ENCODE data around the gene FAT4. TPM values are rescaled to one million over a fixed set of nuclear protein-coding genes. Genes with fewer than 3 reads are reported as not detected.

FAT4 gene
- total and polyA plus RNA-seq, 2 donors = 0.94 to 2.7 TPM

DNA sequence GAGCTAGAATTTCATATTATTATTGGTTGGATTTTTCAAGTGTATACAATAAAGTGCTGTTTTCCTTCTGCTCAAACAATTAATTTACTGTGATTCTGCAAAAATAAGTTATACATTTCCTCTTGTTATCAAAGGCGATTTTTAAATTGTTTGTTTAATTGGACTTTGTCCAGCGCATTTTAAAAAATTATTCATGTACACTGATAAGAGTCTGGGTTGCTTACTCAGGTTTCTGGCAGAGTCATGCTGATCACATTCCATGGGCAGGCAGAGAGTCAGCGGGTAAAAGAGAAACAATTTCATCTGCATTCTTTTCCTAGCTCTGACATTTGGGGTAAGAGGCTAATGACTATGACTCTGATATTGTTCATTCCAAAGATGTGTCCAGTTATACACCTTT, 8.9 kb downstream of the FAT4 start:
- H3K4me3 ChIP-seq (ENCODE audit: low read length in 2 of 2) = no peak overlapping the region
- no peak for DNase-seq (ENCODE audit: low read depth in 6 of 9, low spot score in 9 of 9)
- WGBS = 91% methylated on average over 3 of the region's 3 CpGs

DNA sequence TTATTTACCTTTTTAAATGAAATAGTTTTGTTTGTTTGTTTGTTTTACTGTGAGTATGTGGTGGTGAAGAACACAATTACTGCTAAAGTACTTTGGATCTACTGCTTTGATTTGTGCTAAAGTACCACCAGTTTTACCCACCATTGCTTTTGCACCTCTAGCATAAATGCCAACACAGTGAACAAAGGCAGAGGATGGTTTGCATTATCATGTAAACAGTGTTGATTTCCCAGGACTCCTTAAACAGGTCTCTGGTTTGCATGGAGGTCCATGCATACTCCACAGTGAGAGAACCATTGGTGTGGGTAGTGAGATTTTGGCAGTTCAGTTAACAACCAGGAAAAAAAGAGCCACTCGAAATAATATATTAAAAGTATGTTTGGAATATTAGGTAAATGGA, 11.0 kb downstream of the FAT4 start:
- H3K9me3 ChIP-seq (ENCODE audit: control insufficient read depth in 2 of 2, insufficient read depth in 1 of 2, low read length in 1 of 2) = no peaks in the 10 kb centered on the region
- 92% methylated on average over 1 of the region's 1 CpG for WGBS

More for the DNA sequence above, 8.9 kb downstream of the FAT4 start:
- Histone ChIP-seq H3K9me3 (ENCODE audit: control insufficient read depth in 2 of 2, insufficient read depth in 1 of 2, low read length in 1 of 2) (no peaks in the 10 kb centered on the region), H3K36me3 (ENCODE audit: control insufficient read depth in 2 of 2, insufficient read depth in 2 of 2, low read length in 1 of 2) (no peaks in the 10 kb centered on the region), H3K27me3 (ENCODE audit: control insufficient read depth in 2 of 2, insufficient read depth in 1 of 2, low read length in 1 of 2) (no peaks in the 10 kb centered on the region), H3K4me1 (ENCODE audit: control insufficient read depth in 2 of 2, insufficient read depth in 2 of 2, low read length in 2 of 2) (no peaks in the 10 kb centered on the region), H3K27ac (ENCODE audit: low read depth in 1 of 2, low read length in 1 of 2) (no peak overlapping the region)

DNA sequence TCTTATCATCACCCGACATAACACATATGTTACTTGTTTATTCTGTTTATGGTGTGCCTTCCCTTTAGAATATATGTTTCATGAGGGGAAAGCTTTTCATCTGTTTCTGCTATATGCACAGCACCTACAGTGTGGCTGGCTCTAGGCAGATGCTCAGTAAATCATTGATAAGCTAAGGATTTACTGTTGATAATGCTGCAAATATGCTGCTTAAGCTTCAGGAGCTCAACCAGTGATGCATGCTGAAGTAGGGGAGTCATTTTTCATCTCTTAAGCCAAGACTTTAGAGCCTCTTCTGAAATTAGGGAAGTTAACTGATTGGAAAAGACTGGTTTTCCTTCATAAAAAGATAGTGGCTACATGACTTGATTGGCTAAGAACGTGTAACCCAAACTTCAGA, 16.4 kb downstream of the FAT4 start:
- 96% methylated on average over 2 of the region's 2 CpGs for WGBS
- no peaks in the 10 kb centered on the region for H3K36me3 ChIP-seq (ENCODE audit: control insufficient read depth in 2 of 2, insufficient read depth in 2 of 2, low read length in 1 of 2)
- H3K27me3 ChIP-seq (ENCODE audit: control insufficient read depth in 2 of 2, insufficient read depth in 1 of 2, low read length in 1 of 2) = no peaks in the 10 kb centered on the region
- DNase-seq (ENCODE audit: low read depth in 6 of 9, low spot score in 9 of 9) = no peak
- H3K4me1 ChIP-seq (ENCODE audit: control insufficient read depth in 2 of 2, insufficient read depth in 2 of 2, low read length in 2 of 2) = no peaks in the 10 kb centered on the region
- no peaks in the 10 kb centered on the region for H3K9me3 ChIP-seq (ENCODE audit: control insufficient read depth in 2 of 2, insufficient read depth in 1 of 2, low read length in 1 of 2)
- H3K27ac ChIP-seq (ENCODE audit: low read depth in 1 of 2, low read length in 1 of 2) = no peak overlapping the region
- no peak overlapping the region for H3K4me3 ChIP-seq (ENCODE audit: low read length in 2 of 2)

More for the DNA sequence above, 11.0 kb downstream of the FAT4 start:
- no peak for DNase-seq (ENCODE audit: low read depth in 6 of 9, low spot score in 9 of 9)
- H3K27me3 ChIP-seq (ENCODE audit: control insufficient read depth in 2 of 2, insufficient read depth in 1 of 2, low read length in 1 of 2) = no peaks in the 10 kb centered on the region
- no peaks in the 10 kb centered on the region for H3K36me3 ChIP-seq (ENCODE audit: control insufficient read depth in 2 of 2, insufficient read depth in 2 of 2, low read length in 1 of 2)
- no peaks in the 10 kb centered on the region for H3K4me1 ChIP-seq (ENCODE audit: control insufficient read depth in 2 of 2, insufficient read depth in 2 of 2, low read length in 2 of 2)
- H3K4me3 ChIP-seq (ENCODE audit: low read length in 2 of 2) = no peak overlapping the region
- no peak overlapping the region for H3K27ac ChIP-seq (ENCODE audit: low read depth in 1 of 2, low read length in 1 of 2)

DNA sequence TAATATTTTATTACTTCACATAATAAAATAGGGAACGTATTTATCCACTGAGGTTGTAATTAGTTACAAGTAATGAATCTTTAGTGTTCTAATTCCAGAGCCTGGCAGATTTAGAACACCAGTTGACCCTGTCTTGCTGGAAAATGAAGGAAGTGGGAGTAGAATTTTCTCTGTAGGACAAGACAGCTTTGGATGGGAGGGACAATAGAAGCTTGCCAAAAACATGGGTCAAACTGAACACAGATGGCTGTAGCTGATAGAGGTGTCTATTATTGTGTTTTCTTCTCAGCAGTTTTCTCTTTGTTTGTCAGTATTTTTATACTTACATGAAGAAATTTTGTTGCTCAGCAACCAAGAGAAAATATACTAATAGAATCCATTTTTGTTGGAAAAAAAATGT, 20.2 kb downstream of the FAT4 start:
- 93% methylated on average over 1 of the region's 1 CpG for WGBS
- Histone ChIP-seq H3K27me3 (ENCODE audit: control insufficient read depth in 2 of 2, insufficient read depth in 1 of 2, low read length in 1 of 2) (no peaks in the 10 kb centered on the region), H3K4me1 (ENCODE audit: control insufficient read depth in 2 of 2, insufficient read depth in 2 of 2, low read length in 2 of 2) (no peaks in the 10 kb centered on the region), H3K9me3 (ENCODE audit: control insufficient read depth in 2 of 2, insufficient read depth in 1 of 2, low read length in 1 of 2) (no peaks in the 10 kb centered on the region), H3K4me3 (ENCODE audit: low read length in 2 of 2) (no peak overlapping the region), H3K36me3 (ENCODE audit: control insufficient read depth in 2 of 2, insufficient read depth in 2 of 2, low read length in 1 of 2) (no peaks in the 10 kb centered on the region), H3K27ac (ENCODE audit: low read depth in 1 of 2, low read length in 1 of 2) (no peak overlapping the region)
- DNase-seq (ENCODE audit: low read depth in 6 of 9, low spot score in 9 of 9) = no peak

DNA sequence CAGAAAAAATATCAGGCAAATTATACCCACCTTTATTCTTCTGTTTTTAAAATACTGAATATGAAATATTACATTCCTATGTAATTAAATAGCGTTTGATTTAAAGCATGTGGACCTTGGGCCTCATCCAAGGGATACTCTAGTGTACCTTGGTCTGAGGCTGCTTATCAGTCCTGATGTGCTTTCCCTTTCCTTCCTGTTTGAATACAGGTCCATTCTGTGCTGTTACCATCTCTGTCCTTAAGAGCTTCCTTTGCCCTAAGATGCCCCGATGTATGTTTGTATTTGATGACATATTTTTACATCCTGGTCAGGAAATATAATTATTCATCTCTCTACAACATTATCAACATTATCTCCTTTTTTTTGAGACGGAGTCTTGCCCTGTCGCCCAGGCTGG, 24.1 kb downstream of the FAT4 start:
- H3K4me3 ChIP-seq (ENCODE audit: low read length in 2 of 2) = no peak overlapping the region
- no peaks in the 10 kb centered on the region for H3K4me1 ChIP-seq (ENCODE audit: control insufficient read depth in 2 of 2, insufficient read depth in 2 of 2, low read length in 2 of 2)
- H3K27me3 ChIP-seq (ENCODE audit: control insufficient read depth in 2 of 2, insufficient read depth in 1 of 2, low read length in 1 of 2) = no peaks in the 10 kb centered on the region
- H3K27ac ChIP-seq (ENCODE audit: low read depth in 1 of 2, low read length in 1 of 2) = no peak overlapping the region
- no peaks in the 10 kb centered on the region for H3K9me3 ChIP-seq (ENCODE audit: control insufficient read depth in 2 of 2, insufficient read depth in 1 of 2, low read length in 1 of 2)
- WGBS = 82% methylated on average over 4 of the region's 4 CpGs
- DNase-seq (ENCODE audit: low read depth in 6 of 9, low spot score in 9 of 9) = no peak
- H3K36me3 ChIP-seq (ENCODE audit: control insufficient read depth in 2 of 2, insufficient read depth in 2 of 2, low read length in 1 of 2) = no peaks in the 10 kb centered on the region

DNA sequence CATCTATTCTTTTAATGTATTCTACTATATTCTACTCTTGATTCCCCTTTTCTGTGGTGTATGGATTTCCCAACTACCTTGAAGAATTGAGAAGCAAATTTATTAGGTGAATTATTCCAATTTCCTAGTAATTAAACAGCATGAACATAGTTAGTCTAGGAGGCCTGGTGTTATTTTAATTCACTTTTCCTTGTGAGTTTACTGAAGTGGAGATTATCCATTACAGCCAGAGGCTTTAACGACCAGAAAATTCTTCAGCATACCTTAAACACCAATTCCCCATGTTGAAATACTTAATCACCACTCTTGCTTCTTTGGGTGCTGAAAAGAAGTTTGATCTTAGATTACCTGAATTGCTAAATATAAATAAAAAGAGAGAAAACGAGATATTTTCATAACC, 29.4 kb downstream of the FAT4 start:
- WGBS = 84% methylated on average over 2 of the region's 2 CpGs

DNA sequence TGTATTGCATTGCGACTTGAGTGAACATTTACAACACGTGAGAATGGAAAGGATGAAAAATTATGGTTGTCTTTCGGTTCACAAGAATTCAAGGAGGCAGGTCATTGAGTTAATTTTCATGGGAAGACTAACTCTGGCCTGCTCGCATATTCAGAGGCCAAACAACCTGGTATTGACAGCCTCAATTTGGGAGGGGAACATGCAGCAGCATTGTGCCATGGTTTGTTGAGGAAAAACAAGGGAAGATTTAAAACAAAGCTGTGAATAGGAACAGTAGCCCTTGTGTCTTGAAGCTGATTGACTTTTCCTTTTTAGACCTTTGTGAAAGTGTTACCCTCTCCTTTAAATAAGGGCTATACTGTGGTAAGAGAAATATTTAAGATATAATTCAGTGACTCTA, 31.9 kb downstream of the FAT4 start:
- WGBS = 95% methylated on average over 4 of the region's 4 CpGs
- Histone ChIP-seq H3K4me1 (ENCODE audit: control insufficient read depth in 2 of 2, insufficient read depth in 2 of 2, low read length in 2 of 2) (no peaks in the 10 kb centered on the region), H3K27ac (ENCODE audit: low read depth in 1 of 2, low read length in 1 of 2) (no peak overlapping the region), H3K9me3 (ENCODE audit: control insufficient read depth in 2 of 2, insufficient read depth in 1 of 2, low read length in 1 of 2) (no peaks in the 10 kb centered on the region), H3K4me3 (ENCODE audit: low read length in 2 of 2) (no peak overlapping the region), H3K27me3 (ENCODE audit: control insufficient read depth in 2 of 2, insufficient read depth in 1 of 2, low read length in 1 of 2) (no peaks in the 10 kb centered on the region), H3K36me3 (ENCODE audit: control insufficient read depth in 2 of 2, insufficient read depth in 2 of 2, low read length in 1 of 2) (no peaks in the 10 kb centered on the region)
- no peak for DNase-seq (ENCODE audit: low read depth in 6 of 9, low spot score in 9 of 9)

More for the DNA sequence above, 29.4 kb downstream of the FAT4 start:
- Histone ChIP-seq H3K9me3 (ENCODE audit: control insufficient read depth in 2 of 2, insufficient read depth in 1 of 2, low read length in 1 of 2) (no peaks in the 10 kb centered on the region), H3K36me3 (ENCODE audit: control insufficient read depth in 2 of 2, insufficient read depth in 2 of 2, low read length in 1 of 2) (no peaks in the 10 kb centered on the region), H3K27me3 (ENCODE audit: control insufficient read depth in 2 of 2, insufficient read depth in 1 of 2, low read length in 1 of 2) (no peaks in the 10 kb centered on the region), H3K27ac (ENCODE audit: low read depth in 1 of 2, low read length in 1 of 2) (no peak overlapping the region), H3K4me3 (ENCODE audit: low read length in 2 of 2) (no peak overlapping the region), H3K4me1 (ENCODE audit: control insufficient read depth in 2 of 2, insufficient read depth in 2 of 2, low read length in 2 of 2) (no peaks in the 10 kb centered on the region)
- DNase-seq (ENCODE audit: low read depth in 6 of 9, low spot score in 9 of 9) = no peak

DNA sequence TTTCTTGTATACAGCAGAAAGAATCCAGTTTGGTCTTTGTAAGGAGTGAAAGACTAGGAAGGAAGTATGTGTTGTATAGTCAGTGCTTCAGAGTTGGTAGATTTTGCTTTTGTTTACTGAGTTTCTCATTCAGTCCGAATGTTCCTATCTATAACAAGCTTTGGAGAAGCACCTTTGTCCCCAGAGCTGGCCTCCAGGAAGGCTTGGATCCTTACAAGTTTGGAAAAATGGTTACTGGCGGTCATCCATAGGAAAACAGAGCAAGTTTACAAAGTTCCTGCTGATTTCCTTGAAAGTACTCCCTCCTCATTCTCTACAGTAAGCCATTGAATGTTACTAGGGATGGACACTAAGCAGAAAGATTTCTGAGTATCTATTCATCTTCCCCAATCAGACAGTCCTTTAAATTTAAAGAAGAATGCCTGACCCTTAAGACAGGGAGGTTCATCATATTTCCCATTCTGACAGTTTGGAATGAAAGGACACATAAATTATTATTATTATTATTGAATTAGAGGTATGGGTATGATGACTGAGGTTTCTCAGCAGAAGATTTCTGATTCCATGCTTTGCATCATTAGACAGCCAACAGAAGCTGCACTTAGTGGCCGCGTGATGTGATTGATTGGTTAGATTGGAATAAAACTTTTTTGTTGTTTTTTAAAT, 35.8 kb downstream of the FAT4 start:
- WGBS = 95% methylated on average over 4 of the region's 4 CpGs
- Histone ChIP-seq H3K9me3 (ENCODE audit: control insufficient read depth in 2 of 2, insufficient read depth in 1 of 2, low read length in 1 of 2) (no peaks in the 10 kb centered on the region), H3K27me3 (ENCODE audit: control insufficient read depth in 2 of 2, insufficient read depth in 1 of 2, low read length in 1 of 2) (no peaks in the 10 kb centered on the region), H3K36me3 (ENCODE audit: control insufficient read depth in 2 of 2, insufficient read depth in 2 of 2, low read length in 1 of 2) (no peaks in the 10 kb centered on the region), H3K4me3 (ENCODE audit: low read length in 2 of 2) (no peak overlapping the region), H3K27ac (ENCODE audit: low read depth in 1 of 2, low read length in 1 of 2) (no peak overlapping the region), H3K4me1 (ENCODE audit: control insufficient read depth in 2 of 2, insufficient read depth in 2 of 2, low read length in 2 of 2) (no peaks in the 10 kb centered on the region)
- DNase-seq (ENCODE audit: low read depth in 6 of 9, low spot score in 9 of 9) = no peak

DNA sequence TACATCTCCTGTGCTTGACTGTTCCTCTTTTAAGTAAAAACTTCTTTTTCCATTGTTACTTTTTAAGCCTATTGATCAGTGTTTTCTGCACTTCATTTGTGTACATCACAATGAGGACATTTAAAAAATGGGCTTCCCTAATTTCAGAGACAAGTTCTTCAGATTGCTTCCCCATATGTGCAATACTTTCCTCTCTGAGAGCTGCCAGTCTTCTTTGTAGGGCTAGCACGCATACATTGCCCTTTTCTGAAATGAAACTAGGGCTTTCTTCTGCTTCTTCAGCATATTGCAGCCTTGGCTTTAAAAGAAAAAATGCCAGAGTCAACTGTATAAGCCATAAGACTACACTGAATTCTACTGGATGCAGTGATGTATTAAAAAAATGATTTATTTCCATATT, 37.8 kb downstream of the FAT4 start:
- DNase-seq (ENCODE audit: low read depth in 6 of 9, low spot score in 9 of 9) = no peak
- Histone ChIP-seq H3K36me3 (ENCODE audit: control insufficient read depth in 2 of 2, insufficient read depth in 2 of 2, low read length in 1 of 2) (no peaks in the 10 kb centered on the region), H3K27ac (ENCODE audit: low read depth in 1 of 2, low read length in 1 of 2) (no peak overlapping the region)

More for the DNA sequence above, 37.8 kb downstream of the FAT4 start:
- Histone ChIP-seq H3K9me3 (ENCODE audit: control insufficient read depth in 2 of 2, insufficient read depth in 1 of 2, low read length in 1 of 2) (no peaks in the 10 kb centered on the region), H3K4me1 (ENCODE audit: control insufficient read depth in 2 of 2, insufficient read depth in 2 of 2, low read length in 2 of 2) (no peaks in the 10 kb centered on the region), H3K4me3 (ENCODE audit: low read length in 2 of 2) (no peak overlapping the region), H3K27me3 (ENCODE audit: control insufficient read depth in 2 of 2, insufficient read depth in 1 of 2, low read length in 1 of 2) (no peaks in the 10 kb centered on the region)
- 80% methylated on average over 1 of the region's 1 CpG for WGBS

Measured in thymus (tissue), 11 donors.